Trophoblast cell (in vitro differentiated cells and primary cell): ENCODE measurements around the gene TCP11L1.
A peak's percentile ranks its signal among the peaks of the same experiment; 100 is the strongest.

Source experiments
- DNase-seq, 2 donors: peaks; one replicate each; pipeline ENCODE4 v3.0.0-alpha.2; 2016
- H2AFZ ChIP-seq: 2 replicates; pipeline ENCODE4 v1.6.1; 2013; ENCODE audit warnings: low read length, moderate library complexity, mild to moderate bottlenecking; ENCODE audit not compliant: insufficient read depth, poor library complexity
- H2AK5ac ChIP-seq: 2 replicates; pipeline ENCODE4 v1.6.1; 2013; ENCODE audit warnings: mild to moderate bottlenecking, low read length
- H2BK120ac ChIP-seq: 2 replicates; pipeline ENCODE4 v1.6.1; 2013; ENCODE audit warnings: low read length, mild to moderate bottlenecking, moderate library complexity; ENCODE audit not compliant: insufficient read depth, poor library complexity
- H2BK12ac ChIP-seq: 2 replicates; pipeline ENCODE4 v1.6.1; 2013; ENCODE audit warnings: mild to moderate bottlenecking, low read length, moderate library complexity
- H2BK5ac ChIP-seq: 2 replicates; pipeline ENCODE4 v1.6.1; 2013; ENCODE audit warnings: low read length, low read depth, moderate library complexity, mild to moderate bottlenecking; ENCODE audit not compliant: poor library complexity
- H3K14ac ChIP-seq: 2 replicates; pipeline ENCODE4 v1.6.1; 2013; ENCODE audit warnings: mild to moderate bottlenecking, low read length
- H3K18ac ChIP-seq: 2 replicates; pipeline ENCODE4 v1.6.1; 2013; ENCODE audit warnings: mild to moderate bottlenecking, low read length
- H3K23ac ChIP-seq: 2 replicates; pipeline ENCODE4 v1.6.1; 2013; ENCODE audit warnings: low read length
- H3K27ac ChIP-seq: 2 replicates; pipeline ENCODE4 v1.5.1; 2013; ENCODE audit warnings: low read depth, mild to moderate bottlenecking, inconsistent platforms, low read length, moderate library complexity
- H3K27me3 ChIP-seq: 2 replicates; pipeline ENCODE4 v1.6.1; 2013; ENCODE audit warnings: inconsistent platforms, mild to moderate bottlenecking, low read length, moderate library complexity; ENCODE audit not compliant: insufficient read depth
- H3K36me3 ChIP-seq, 2 experiments: 1 replicate in 1 of 2; 2 replicates in 1 of 2; pipeline ENCODE4 v1.6.1; 2013; ENCODE audit warnings: low read length in 2 of 2, mild to moderate bottlenecking in 2 of 2, moderate library complexity in 1 of 2; ENCODE audit not compliant: insufficient read depth in 2 of 2, control insufficient read depth in 1 of 2
- H3K4ac ChIP-seq: 2 replicates; pipeline ENCODE4 v1.6.1; 2013; ENCODE audit warnings: low read depth, mild to moderate bottlenecking, low read length, moderate library complexity
- H3K4me1 ChIP-seq, 2 experiments: 1 replicate in 1 of 2; 2 replicates in 1 of 2; pipeline ENCODE4 v1.6.1; 2013; ENCODE audit warnings: low read length in 2 of 2, mild to moderate bottlenecking in 2 of 2, moderate library complexity in 1 of 2; ENCODE audit not compliant: insufficient read depth in 2 of 2, control insufficient read depth in 1 of 2
- H3K4me2 ChIP-seq: 2 replicates; pipeline ENCODE4 v1.6.1; 2013; ENCODE audit warnings: inconsistent platforms, mild to moderate bottlenecking, low read length, moderate library complexity
- H3K4me3 ChIP-seq: 2 replicates; pipeline ENCODE4 v1.5.1; 2013; ENCODE audit warnings: mild to moderate bottlenecking, low read depth, low read length, inconsistent platforms
- H3K79me1 ChIP-seq: one replicate; pipeline ENCODE4 v1.6.1; 2013; ENCODE audit warnings: low read length
- H3K79me2 ChIP-seq: 2 replicates; pipeline ENCODE4 v1.6.1; 2013; ENCODE audit warnings: low read length, mild to moderate bottlenecking; ENCODE audit not compliant: control insufficient read depth, insufficient read depth, poor library complexity
- H3K9ac ChIP-seq: 2 replicates; pipeline ENCODE4 v1.6.1; 2013; ENCODE audit warnings: mild to moderate bottlenecking, low read length
- H3K9me3 ChIP-seq: 2 replicates; pipeline ENCODE4 v1.6.1; 2013; ENCODE audit warnings: low read depth, mild to moderate bottlenecking, control low read depth, inconsistent platforms, low read length; ENCODE audit not compliant: insufficient read depth
- H4K12ac ChIP-seq: 2 replicates; pipeline ENCODE4 v1.6.1; 2013; ENCODE audit warnings: low read depth, mild to moderate bottlenecking, low read length, moderate library complexity
- H4K8ac ChIP-seq: 2 replicates; pipeline ENCODE4 v1.6.1; 2013; ENCODE audit warnings: low read depth, mild to moderate bottlenecking, low read length, moderate library complexity
- H4K91ac ChIP-seq: one replicate; pipeline ENCODE4 v1.6.1; 2013; ENCODE audit warnings: low read depth, mild to moderate bottlenecking, low read length, moderate library complexity
- WGBS: extraction: QIAGEN DNeasy Blood & Tissue Kit; methylation state at CpG from one replicate; pipeline ENCODE4 v1.1.7; 2013; ENCODE audit warnings: missing lambda C conversion rate; ENCODE audit not compliant: insufficient read length, insufficient coverage; ENCODE audit errors: extremely low coverage; 5-methylcytosine and 5-hydroxymethylcytosine counted together

TCP11L1 gene

DNA sequence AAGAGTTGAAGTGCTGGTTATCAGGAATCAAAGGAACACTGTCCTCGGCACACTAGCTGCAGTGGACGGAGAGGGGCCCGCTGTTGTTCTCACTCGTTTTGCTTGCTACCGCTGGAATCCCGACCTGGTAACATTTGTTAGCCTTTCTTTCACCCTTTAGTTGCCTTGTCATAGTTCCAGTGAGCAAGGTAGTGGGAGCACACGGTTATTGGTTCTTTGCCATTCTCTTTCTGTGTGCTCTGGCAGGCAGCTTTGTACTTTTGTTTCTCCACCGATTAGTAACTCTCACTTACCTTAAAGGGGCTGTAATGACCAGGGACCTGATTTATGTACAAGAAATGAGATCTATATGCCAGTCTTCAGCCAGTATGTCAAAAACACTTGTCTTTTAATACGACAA, 21.9 kb upstream of the TCP11L1 start:
- Histone ChIP-seq H2AFZ (no peak overlapping the region), H2AK5ac (no peak overlapping the region), H3K23ac (no peak overlapping the region), H3K4me1 (peaks cover 2 to 11% of the 10 kb centered on the region in 2 experiments), H3K9me3 (no peaks in the 10 kb centered on the region), H3K9ac (no peak overlapping the region), H4K91ac (no peak overlapping the region), H3K36me3 (no peaks in the 10 kb centered on the region), H3K4me2 (no peak overlapping the region), H3K4ac (no peak overlapping the region), H2BK120ac (no peak overlapping the region), H3K18ac (no peak overlapping the region), H3K4me3 (no peak overlapping the region), H4K8ac (no peak overlapping the region), H3K27ac (no peak overlapping the region), H4K12ac (no peak overlapping the region), H3K27me3 (no peaks in the 10 kb centered on the region), H2BK5ac (no peak overlapping the region), H3K79me1 (peaks cover 4% of the 10 kb centered on the region), H3K14ac (no peak overlapping the region), H3K79me2 (no peaks in the 10 kb centered on the region), H2BK12ac (peak overlapping the region; percentile 60)
- no CpG with 5 or more reads among the region's 9 CpGs for WGBS
- DNase-seq: no peak

DNA sequence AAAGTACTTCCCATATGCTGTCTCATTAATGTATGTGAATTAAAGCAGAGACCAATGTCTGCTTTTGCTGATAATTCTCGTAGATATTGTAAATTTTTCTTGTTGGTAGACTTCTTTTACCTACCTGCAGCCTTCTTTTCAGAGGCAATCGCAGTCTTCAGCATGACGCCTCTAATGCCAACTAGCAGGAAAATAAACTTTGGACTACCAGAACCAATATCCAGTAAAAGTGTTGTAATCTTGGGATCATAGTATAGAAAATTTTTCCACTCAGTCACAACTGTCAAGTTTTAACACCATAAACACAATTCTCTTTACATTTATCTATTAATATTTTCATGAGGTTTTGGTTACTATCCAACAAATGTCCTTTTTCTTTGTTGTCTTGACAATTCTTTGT, 21.4 kb upstream of the TCP11L1 start:
- Histone ChIP-seq H3K27me3 (no peaks in the 10 kb centered on the region), H3K18ac (no peak overlapping the region), H3K23ac (no peak overlapping the region), H3K79me1 (peaks cover 4% of the 10 kb centered on the region), H4K12ac (no peak overlapping the region), H3K36me3 (no peaks in the 10 kb centered on the region), H3K27ac (no peak overlapping the region), H3K4ac (no peak overlapping the region), H2BK12ac (no peak overlapping the region), H2BK5ac (no peak overlapping the region), H2AK5ac (no peak overlapping the region), H3K4me3 (no peak overlapping the region), H4K8ac (no peak overlapping the region), H4K91ac (no peak overlapping the region), H3K9ac (no peak overlapping the region), H3K9me3 (no peaks in the 10 kb centered on the region), H2AFZ (no peak overlapping the region), H3K4me1 (peaks cover 2 to 11% of the 10 kb centered on the region in 2 experiments), H3K4me2 (no peak overlapping the region), H3K79me2 (no peaks in the 10 kb centered on the region), H2BK120ac (no peak overlapping the region), H3K14ac (no peak overlapping the region)
- no peak for DNase-seq
- no CpG with 5 or more reads among the region's 3 CpGs for WGBS

DNA sequence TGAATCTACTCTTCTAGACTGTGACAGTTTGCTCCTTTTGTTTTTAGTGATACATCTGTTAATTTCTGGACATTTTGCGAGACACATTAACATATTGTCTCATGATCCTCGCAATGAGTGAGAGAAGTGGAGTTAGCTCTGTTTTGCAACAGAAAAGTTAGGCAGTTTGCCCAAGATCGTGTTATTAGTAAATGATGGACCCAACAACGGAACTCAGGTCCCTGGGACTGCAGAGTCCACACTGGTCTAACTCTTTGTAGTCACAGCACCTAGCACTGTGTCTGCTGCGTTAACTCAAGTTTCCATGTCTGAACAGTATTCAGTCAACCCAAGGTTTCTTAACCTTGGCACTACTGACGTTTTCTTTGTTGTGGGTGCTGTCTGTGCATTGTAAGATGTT, 20.5 kb upstream of the TCP11L1 start:
- Histone ChIP-seq H3K27me3 (no peaks in the 10 kb centered on the region), H2AK5ac (no peak overlapping the region), H3K27ac (no peak overlapping the region), H3K23ac (no peak overlapping the region), H3K4ac (no peak overlapping the region), H3K4me3 (no peak overlapping the region), H3K36me3 (no peaks in the 10 kb centered on the region), H4K91ac (no peak overlapping the region), H3K4me2 (no peak overlapping the region), H3K9ac (no peak overlapping the region), H3K79me1 (peaks cover 4% of the 10 kb centered on the region), H3K79me2 (no peaks in the 10 kb centered on the region), H2AFZ (no peak overlapping the region), H3K9me3 (no peaks in the 10 kb centered on the region), H2BK5ac (no peak overlapping the region), H2BK12ac (no peak overlapping the region), H4K8ac (no peak overlapping the region), H3K14ac (no peak overlapping the region), H3K4me1 (peaks cover 2 to 11% of the 10 kb centered on the region in 2 experiments), H2BK120ac (no peak overlapping the region), H4K12ac (no peak overlapping the region), H3K18ac (no peak overlapping the region)
- DNase-seq: no peak
- no CpG with 5 or more reads among the region's 6 CpGs for WGBS

DNA sequence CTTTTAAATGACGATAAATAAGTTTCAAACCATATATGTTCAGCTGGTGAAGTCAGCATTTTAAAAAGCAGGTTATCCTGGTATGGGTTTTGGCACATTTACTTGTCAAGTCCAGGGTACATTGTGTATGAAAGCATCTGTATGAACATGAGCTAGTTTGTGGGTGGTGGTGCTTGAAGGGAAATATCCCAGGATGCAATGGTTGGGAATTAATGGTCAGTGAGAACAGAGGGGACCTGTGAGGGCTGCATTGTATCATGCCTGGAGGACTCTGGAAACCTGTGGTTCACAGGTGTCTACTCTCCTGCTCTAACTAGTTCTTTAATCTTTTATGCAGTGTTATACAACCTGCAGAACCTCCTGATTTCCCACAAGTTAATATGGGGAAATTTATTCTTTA, 17.9 kb upstream of the TCP11L1 start:
- H4K12ac ChIP-seq: no peak overlapping the region
- H3K4me3 ChIP-seq: no peak overlapping the region
- H3K14ac ChIP-seq: no peak overlapping the region
- no peaks in the 10 kb centered on the region for H3K79me2 ChIP-seq
- H3K27me3 ChIP-seq: no peaks in the 10 kb centered on the region
- no peaks in the 10 kb centered on the region for H3K79me1 ChIP-seq
- no peak overlapping the region for H3K4ac ChIP-seq
- H2BK12ac ChIP-seq: no peak overlapping the region
- H2AK5ac ChIP-seq: no peak overlapping the region
- H3K9me3 ChIP-seq: no peaks in the 10 kb centered on the region
- H3K23ac ChIP-seq: no peak overlapping the region
- DNase-seq: no peak
- no peak overlapping the region for H2BK120ac ChIP-seq
- peaks cover 2% of the 10 kb centered on the region in 2 experiments for H3K4me1 ChIP-seq
- H4K91ac ChIP-seq: no peak overlapping the region
- no peak overlapping the region for H3K27ac ChIP-seq
- no peak overlapping the region for H2BK5ac ChIP-seq
- WGBS: no CpG with 5 or more reads among the region's 1 CpG
- H2AFZ ChIP-seq: no peak overlapping the region
- no peak overlapping the region for H4K8ac ChIP-seq
- no peak overlapping the region for H3K18ac ChIP-seq
- H3K4me2 ChIP-seq: no peak overlapping the region
- H3K36me3 ChIP-seq: no peaks in the 10 kb centered on the region
- no peak overlapping the region for H3K9ac ChIP-seq
